GM12875 (cell line): ENCODE measurements around the gene KDF1.

ENCODE experiments used
- H3K4me3 ChIP-seq: one replicate; pipeline ENCODE4 v1.5.1; 2011; ENCODE audit warnings: low read depth, low read length, control low read depth
- CTCF ChIP-seq: IDR thresholded peaks from 2 replicates; pipeline ENCODE4 v1.5.1; 2011; ENCODE audit warnings: low read depth, mild to moderate bottlenecking, control low read depth, inconsistent platforms, low read length, moderate library complexity, borderline replicate concordance; ENCODE audit not compliant: insufficient read depth

KDF1 gene

GRCh38 chr1:26942656-26943055 lies 17.6 kb downstream of the KDF1 start:
- no peak overlapping the region for H3K4me3 ChIP-seq
- TF ChIP-seq CTCF = no peak

- TF ChIP-seq CTCF = no peak
- H3K4me3 ChIP-seq = no peak overlapping the region
Observed at GRCh38 chr1:26941311-26941710, 19.0 kb downstream of the KDF1 start.

GRCh38 chr1:26938659-26939025 lies 21.6 kb downstream of the KDF1 start:
- no peak for TF ChIP-seq CTCF
- H3K4me3 ChIP-seq = no peak overlapping the region

GRCh38 chr1:26938004-26938658 lies 22.1 kb downstream of the KDF1 start:
- H3K4me3 ChIP-seq = no peak overlapping the region
- TF ChIP-seq CTCF = no peak

- no peak for TF ChIP-seq CTCF
- no peak overlapping the region for H3K4me3 ChIP-seq
Observed at GRCh38 chr1:26936823-26937222, 23.4 kb downstream of the KDF1 start.

GRCh38 chr1:26932531-26932930 lies 27.7 kb downstream of the KDF1 start:
- no peak overlapping the region for H3K4me3 ChIP-seq
- TF ChIP-seq CTCF = no peak

GRCh38 chr1:26923711-26924110 lies 36.6 kb downstream of the KDF1 start:
- TF ChIP-seq CTCF = no peak
- no peak overlapping the region for H3K4me3 ChIP-seq
